H9 (cell line): ENCODE results near the gene PEPD. TPM values are rescaled to one million over a fixed set of nuclear protein-coding genes. Genes with fewer than 3 reads are reported as not detected.

Experiments
- DNase-seq: peaks from one replicate; pipeline ENCODE4 v3.0.0-alpha.2; 2017
- H2AFZ ChIP-seq: one replicate; pipeline ENCODE4 v1.6.1; 2013; ENCODE audit warnings: mild to moderate bottlenecking, low read length, control low read depth, moderate library complexity
- H2AK5ac ChIP-seq: 2 replicates; pipeline ENCODE4 v1.6.1; 2013; ENCODE audit warnings: low read length, control low read depth, mixed read lengths; ENCODE audit not compliant: insufficient read length
- H2BK120ac ChIP-seq: one replicate; pipeline ENCODE4 v1.6.1; 2013; ENCODE audit warnings: low read depth, mild to moderate bottlenecking, low read length, control low read depth, inconsistent platforms; ENCODE audit not compliant: poor library complexity, severe bottlenecking
- H2BK12ac ChIP-seq: 2 replicates; pipeline ENCODE4 v1.6.1; 2013; ENCODE audit warnings: low read length, control low read depth, mixed read lengths, low read depth; ENCODE audit not compliant: insufficient read length
- H2BK15ac ChIP-seq: 2 replicates; pipeline ENCODE4 v1.6.1; 2013; ENCODE audit warnings: low read depth, low read length, control low read depth
- H2BK20ac ChIP-seq: one replicate; pipeline ENCODE4 v1.6.1; 2013; ENCODE audit warnings: low read depth, mild to moderate bottlenecking, low read length, control low read depth, inconsistent platforms; ENCODE audit not compliant: poor library complexity, severe bottlenecking
- H2BK5ac ChIP-seq: 2 replicates; pipeline ENCODE4 v1.6.1; 2013; ENCODE audit warnings: low read length, control low read depth, mixed read lengths; ENCODE audit not compliant: insufficient read length
- H3K14ac ChIP-seq: 2 replicates; pipeline ENCODE4 v1.6.1; 2013; ENCODE audit warnings: low read length, control low read depth; ENCODE audit not compliant: insufficient read depth
- H3K18ac ChIP-seq: 2 replicates; pipeline ENCODE4 v1.6.1; 2013; ENCODE audit warnings: low read depth, mild to moderate bottlenecking, mixed read lengths, low read length, control low read depth; ENCODE audit not compliant: insufficient read length
- H3K23ac ChIP-seq: 2 replicates; pipeline ENCODE4 v1.6.1; 2013; ENCODE audit warnings: low read length, control low read depth, mixed read lengths, low read depth; ENCODE audit not compliant: insufficient read length
- H3K23me2 ChIP-seq: 2 replicates; pipeline ENCODE4 v1.6.1; 2013; ENCODE audit warnings: low read depth, mild to moderate bottlenecking, mixed read lengths, low read length, control low read depth; ENCODE audit not compliant: insufficient read length, poor library complexity, severe bottlenecking
- H3K27ac ChIP-seq: 2 replicates; pipeline ENCODE4 v1.5.1; 2013; ENCODE audit warnings: low read length, control low read depth, mixed read lengths, low read depth; ENCODE audit not compliant: insufficient read length
- H3K27me3 ChIP-seq: 2 replicates; pipeline ENCODE4 v1.6.1; 2013; ENCODE audit warnings: low read length, control low read depth, inconsistent platforms; ENCODE audit not compliant: insufficient read depth
- H3K4ac ChIP-seq: 2 replicates; pipeline ENCODE4 v1.6.1; 2013; ENCODE audit warnings: low read depth, mild to moderate bottlenecking, control low read depth, inconsistent platforms, low read length, moderate library complexity
- H3K4me1 ChIP-seq: 2 replicates; pipeline ENCODE4 v1.6.1; 2013; ENCODE audit warnings: low read length, control low read depth, inconsistent platforms; ENCODE audit not compliant: insufficient read depth
- H3K4me2 ChIP-seq: 2 replicates; pipeline ENCODE4 v1.6.1; 2013; ENCODE audit warnings: low read length, control low read depth, mixed read lengths; ENCODE audit not compliant: insufficient read length, insufficient read depth
- H3K56ac ChIP-seq: 2 replicates; pipeline ENCODE4 v1.6.1; 2013; ENCODE audit warnings: low read depth, mild to moderate bottlenecking, mixed read lengths, low read length, control low read depth; ENCODE audit not compliant: insufficient read length
- H3K79me1 ChIP-seq: 2 replicates; pipeline ENCODE4 v1.6.1; 2013; ENCODE audit warnings: low read depth, mild to moderate bottlenecking, moderate library complexity, low read length, control low read depth, inconsistent platforms; ENCODE audit not compliant: insufficient read depth, poor library complexity, severe bottlenecking
- H3K79me2 ChIP-seq: 2 replicates; pipeline ENCODE4 v1.6.1; 2013; ENCODE audit warnings: low read length, control low read depth, inconsistent platforms; ENCODE audit not compliant: insufficient read depth
- H3K9ac ChIP-seq: 2 replicates; pipeline ENCODE4 v1.6.1; 2013; ENCODE audit warnings: low read length, control low read depth, mixed read lengths; ENCODE audit not compliant: insufficient read length; ENCODE audit errors: extremely low read depth
- H3K9me3 ChIP-seq: one replicate; pipeline ENCODE4 v1.6.1; 2013; ENCODE audit warnings: low read depth, low read length, inconsistent platforms; ENCODE audit not compliant: control insufficient read depth
- H3T11ph ChIP-seq: one replicate; pipeline ENCODE4 v1.6.1; 2013; ENCODE audit warnings: mild to moderate bottlenecking, low read length, control low read depth, inconsistent platforms
- H4K20me1 ChIP-seq: one replicate; pipeline ENCODE4 v1.6.1; 2013; ENCODE audit not compliant: control insufficient read depth, insufficient read length, insufficient read depth
- H4K5ac ChIP-seq: 2 replicates; pipeline ENCODE4 v1.6.1; 2013; ENCODE audit warnings: low read depth, mild to moderate bottlenecking, mixed read lengths, low read length, control low read depth; ENCODE audit not compliant: insufficient read length
- H4K8ac ChIP-seq: replicated peaks from 2 replicates; pipeline ENCODE4 v1.6.1; 2013; ENCODE audit warnings: low read length, control low read depth, mixed read lengths, low read depth; ENCODE audit not compliant: insufficient read length
- H4K91ac ChIP-seq: 2 replicates; pipeline ENCODE4 v1.6.1; 2013; ENCODE audit warnings: low read depth, mild to moderate bottlenecking, moderate library complexity, mixed read lengths, low read length, control low read depth; ENCODE audit not compliant: insufficient read length
- H3K27ac Mint-ChIP-seq, 3 experiments: 2 replicates in 2 of 3; 3 replicates in 1 of 3; pipeline ENCODE4 v1.8.0; 2020 to 2021; ENCODE audit warnings: mixed read lengths in 3 of 3, mild to moderate bottlenecking in 1 of 3, moderate library complexity in 1 of 3
- H3K27me3 Mint-ChIP-seq: 2 replicates; pipeline ENCODE4 v1.8.0; 2021; ENCODE audit warnings: low read depth, mild to moderate bottlenecking, moderate library complexity, mixed read lengths
- H3K36me3 Mint-ChIP-seq, 3 experiments: 2 replicates in 2 of 3; 3 replicates in 1 of 3; pipeline ENCODE4 v1.8.0; 2020 to 2021; ENCODE audit warnings: low read depth in 3 of 3, mixed read lengths in 3 of 3; ENCODE audit not compliant: insufficient read depth in 1 of 3
- H3K4me1 Mint-ChIP-seq, 2 experiments: 2 replicates each; pipeline ENCODE4 v1.8.0; 2020; ENCODE audit warnings: mixed read lengths in 2 of 2
- H3K4me3 Mint-ChIP-seq, 2 experiments: 2 replicates in 1 of 2; 3 replicates in 1 of 2; pipeline ENCODE4 v1.8.0; 2020 to 2021; ENCODE audit warnings: mild to moderate bottlenecking in 2 of 2, mixed read lengths in 2 of 2, moderate library complexity in 1 of 2
- H3K9me3 Mint-ChIP-seq, 2 experiments: 2 replicates in 1 of 2; 3 replicates in 1 of 2; pipeline ENCODE4 v1.8.0; 2020; ENCODE audit warnings: mild to moderate bottlenecking in 2 of 2, mixed read lengths in 2 of 2, moderate library complexity in 1 of 2
- WGBS: extraction: QIAGEN DNeasy Blood & Tissue Kit; methylation state at CpG from one replicate; pipeline ENCODE4 v1.1.7; 2013; ENCODE audit warnings: missing lambda C conversion rate, low lambda C conversion rate, mixed read lengths; ENCODE audit not compliant: insufficient read length; ENCODE audit errors: extremely low coverage; 5-methylcytosine and 5-hydroxymethylcytosine counted together
- total RNA-seq: library from RNA; stranded (reverse); gene quantifications from 2 replicates; pipeline ENCODE4 v1.2.1, GENCODE V29; 2021
- TF ChIP-seq, protein P1 (sequence below): fragments of 200-600 bp; sonication (generic); conservative IDR thresholded peaks from 3 replicates; pipeline ENCODE4 v1.8.0; 2021; ENCODE audit warnings: antibody characterized with exemption, mild to moderate bottlenecking

The PEPD gene
- total RNA-seq, 1 experiment from 2014 or later: 52.8 TPM

DNA sequence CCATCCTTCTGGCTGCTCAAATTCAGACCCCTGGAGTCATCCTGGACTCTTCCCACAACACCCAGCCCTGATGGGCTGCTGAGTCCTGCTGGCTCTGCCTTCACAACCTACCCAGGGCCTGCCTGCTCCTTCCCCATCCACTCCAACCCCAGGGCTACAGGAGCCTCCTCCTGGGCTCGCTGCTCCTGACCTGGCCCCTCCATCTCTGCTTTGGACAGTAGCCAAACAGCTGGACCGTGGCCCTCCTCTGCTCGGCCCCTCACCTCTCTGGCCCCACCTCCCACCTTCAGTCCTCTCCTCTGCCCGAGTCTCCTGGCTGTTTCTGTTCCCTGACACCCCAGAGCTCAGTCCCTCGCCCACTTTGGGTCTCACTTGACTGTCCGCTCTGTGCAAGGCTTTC, 81.3 kb downstream of the PEPD start:
- H3K36me3 Mint-ChIP-seq: no peaks in the 10 kb centered on the region
- 0 out of 4 replicates have a peak, but pooled peaks cover 3 to 5% of the 10 kb centered on the region in 2 experiments for H3K4me1 Mint-ChIP-seq
- H3K56ac ChIP-seq: no peak overlapping the region
- TF ChIP-seq, protein P1, sequence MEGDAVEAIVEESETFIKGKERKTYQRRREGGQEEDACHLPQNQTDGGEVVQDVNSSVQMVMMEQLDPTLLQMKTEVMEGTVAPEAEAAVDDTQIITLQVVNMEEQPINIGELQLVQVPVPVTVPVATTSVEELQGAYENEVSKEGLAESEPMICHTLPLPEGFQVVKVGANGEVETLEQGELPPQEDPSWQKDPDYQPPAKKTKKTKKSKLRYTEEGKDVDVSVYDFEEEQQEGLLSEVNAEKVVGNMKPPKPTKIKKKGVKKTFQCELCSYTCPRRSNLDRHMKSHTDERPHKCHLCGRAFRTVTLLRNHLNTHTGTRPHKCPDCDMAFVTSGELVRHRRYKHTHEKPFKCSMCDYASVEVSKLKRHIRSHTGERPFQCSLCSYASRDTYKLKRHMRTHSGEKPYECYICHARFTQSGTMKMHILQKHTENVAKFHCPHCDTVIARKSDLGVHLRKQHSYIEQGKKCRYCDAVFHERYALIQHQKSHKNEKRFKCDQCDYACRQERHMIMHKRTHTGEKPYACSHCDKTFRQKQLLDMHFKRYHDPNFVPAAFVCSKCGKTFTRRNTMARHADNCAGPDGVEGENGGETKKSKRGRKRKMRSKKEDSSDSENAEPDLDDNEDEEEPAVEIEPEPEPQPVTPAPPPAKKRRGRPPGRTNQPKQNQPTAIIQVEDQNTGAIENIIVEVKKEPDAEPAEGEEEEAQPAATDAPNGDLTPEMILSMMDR: no peak
- H3T11ph ChIP-seq: no peak overlapping the region
- no peak overlapping the region for H3K14ac ChIP-seq
- H4K91ac ChIP-seq: no peak overlapping the region
- no peaks in the 10 kb centered on the region for H3K4me1 ChIP-seq
- H3K4me2 ChIP-seq: no peak overlapping the region
- H2BK12ac ChIP-seq: no peak overlapping the region
- no peak overlapping the region for H3K23ac ChIP-seq
- no peak overlapping the region for H3K4me3 Mint-ChIP-seq
- no peak overlapping the region for H4K8ac ChIP-seq
- H4K20me1 ChIP-seq: peaks cover 2% of the 10 kb centered on the region
- H4K5ac ChIP-seq: no peak overlapping the region
- no peaks in the 10 kb centered on the region for H3K23me2 ChIP-seq
- no peak for DNase-seq
- no peak overlapping the region for H2BK15ac ChIP-seq
- no peaks in the 10 kb centered on the region for H3K9me3 Mint-ChIP-seq
- no peak overlapping the region for H3K9ac ChIP-seq
- no peaks in the 10 kb centered on the region for H3K79me2 ChIP-seq
- H2BK5ac ChIP-seq: no peak overlapping the region
- peak overlapping the region in 2 of 3 experiments; percentile 49 to 77; a peak in 4 of 7 replicates for H3K27ac Mint-ChIP-seq
- no peak overlapping the region for H3K27ac ChIP-seq
- H2AK5ac ChIP-seq: no peak overlapping the region
- no peak overlapping the region for H2AFZ ChIP-seq
- no peaks in the 10 kb centered on the region for H3K27me3 ChIP-seq
- 0 out of 2 replicates have a peak, but pooled peaks cover 3% of the 10 kb centered on the region for H3K27me3 Mint-ChIP-seq
- no peak overlapping the region for H3K4ac ChIP-seq
- H3K79me1 ChIP-seq: no peaks in the 10 kb centered on the region
- no peak overlapping the region for H2BK120ac ChIP-seq
- WGBS: no CpG with 5 or more reads among the region's 6 CpGs
- H2BK20ac ChIP-seq: no peak overlapping the region
- no peak overlapping the region for H3K18ac ChIP-seq
- H3K9me3 ChIP-seq: no peaks in the 10 kb centered on the region
